Neuronal stem cell (in vitro differentiated cells): ENCODE measurements around the gene ARTN.

Source experiments
- DNase-seq: peaks from one replicate; pipeline ENCODE4 v3.0.0-alpha.2; 2013; ENCODE audit warnings: low spot score
- H2AFZ ChIP-seq: one replicate; pipeline ENCODE4 v1.6.1; 2013; ENCODE audit warnings: mild to moderate bottlenecking, low read length, inconsistent platforms
- H2AK5ac ChIP-seq: 2 replicates; pipeline ENCODE4 v1.6.1; 2013; ENCODE audit warnings: low read depth, mild to moderate bottlenecking, inconsistent platforms, low read length, moderate library complexity, mixed read lengths
- H2BK120ac ChIP-seq: 2 replicates; pipeline ENCODE4 v1.6.1; 2013; ENCODE audit warnings: low read depth, mild to moderate bottlenecking, inconsistent platforms, low read length, moderate library complexity, mixed read lengths
- H2BK12ac ChIP-seq: one replicate; pipeline ENCODE4 v1.6.1; 2013; ENCODE audit warnings: low read length, inconsistent platforms
- H2BK15ac ChIP-seq: 2 replicates; pipeline ENCODE4 v1.6.1; 2013; ENCODE audit warnings: mild to moderate bottlenecking, low read length, inconsistent platforms, mixed read lengths
- H2BK5ac ChIP-seq: one replicate; pipeline ENCODE4 v1.6.1; 2013; ENCODE audit warnings: inconsistent platforms, mild to moderate bottlenecking, low read length, moderate library complexity
- H3K14ac ChIP-seq: one replicate; pipeline ENCODE4 v1.6.1; 2013; ENCODE audit warnings: low read length, inconsistent platforms
- H3K18ac ChIP-seq: 2 replicates; pipeline ENCODE4 v1.6.1; 2013; ENCODE audit warnings: low read length, inconsistent platforms
- H3K23ac ChIP-seq: 2 replicates; pipeline ENCODE4 v1.6.1; 2013; ENCODE audit warnings: low read depth, mild to moderate bottlenecking, mixed read lengths, low read length, inconsistent platforms; ENCODE audit not compliant: poor library complexity
- H3K27ac ChIP-seq: replicated peaks from 3 replicates; pipeline ENCODE4 v1.5.1; 2013; ENCODE audit warnings: low read length, inconsistent platforms
- H3K27me3 ChIP-seq, 3 experiments: 2 replicates each; pipeline ENCODE4 v1.6.1; 2013; ENCODE audit warnings: low read length in 3 of 3, mild to moderate bottlenecking in 2 of 3, inconsistent platforms in 1 of 3, low read depth in 1 of 3, mixed read lengths in 1 of 3, moderate library complexity in 1 of 3; ENCODE audit not compliant: control insufficient read depth in 3 of 3, insufficient read depth in 3 of 3
- H3K36me3 ChIP-seq, 2 donors: replicated peaks in 1 of 2; 2 replicates each; pipeline ENCODE4 v1.6.1; 2013; ENCODE audit warnings: low read length in 2 of 2; ENCODE audit not compliant: control insufficient read depth in 2 of 2, insufficient read depth in 2 of 2
- H3K4ac ChIP-seq: 2 replicates; pipeline ENCODE4 v1.6.1; 2013; ENCODE audit warnings: inconsistent platforms, mild to moderate bottlenecking, low read length, moderate library complexity
- H3K4me1 ChIP-seq, 2 donors: 1 replicate in 1 of 2; 2 replicates in 1 of 2; pipeline ENCODE4 v1.6.1; 2013; ENCODE audit warnings: low read length in 2 of 2, low read depth in 1 of 2; ENCODE audit not compliant: control insufficient read depth in 2 of 2, insufficient read depth in 1 of 2
- H3K4me2 ChIP-seq: one replicate; pipeline ENCODE4 v1.6.1; 2013; ENCODE audit warnings: mild to moderate bottlenecking, low read length, inconsistent platforms; ENCODE audit not compliant: insufficient read depth, poor library complexity, severe bottlenecking
- H3K4me3 ChIP-seq, 2 donors: 2 replicates each; pipeline ENCODE4 v1.5.1; 2013; ENCODE audit warnings: low read length in 2 of 2, mild to moderate bottlenecking in 2 of 2, inconsistent platforms in 1 of 2, moderate library complexity in 1 of 2
- H3K79me1 ChIP-seq: one replicate; pipeline ENCODE4 v1.6.1; 2013; ENCODE audit warnings: low read depth, mild to moderate bottlenecking, inconsistent platforms, low read length, moderate library complexity
- H3K9ac ChIP-seq: one replicate; pipeline ENCODE4 v1.6.1; 2013; ENCODE audit warnings: mild to moderate bottlenecking, low read depth, low read length, inconsistent platforms; ENCODE audit not compliant: poor library complexity
- H3K9me3 ChIP-seq, 2 donors: replicated peaks in 1 of 2; 2 replicates each; pipeline versions ENCODE3 to v1.6.1; 2013; ENCODE audit warnings: low read length in 2 of 2, mild to moderate bottlenecking in 2 of 2, inconsistent platforms in 1 of 2, low read depth in 1 of 2, mixed read lengths in 1 of 2, moderate library complexity in 1 of 2; ENCODE audit not compliant: control insufficient read depth in 2 of 2, insufficient read depth in 1 of 2
- H4K8ac ChIP-seq: one replicate; pipeline ENCODE4 v1.6.1; 2013; ENCODE audit warnings: low read depth, mild to moderate bottlenecking, inconsistent platforms, low read length, moderate library complexity
- H4K91ac ChIP-seq: one replicate; pipeline ENCODE4 v1.6.1; 2013; ENCODE audit warnings: low read length, low read depth, mild to moderate bottlenecking, inconsistent platforms; ENCODE audit not compliant: poor library complexity
- WGBS, 2 donors: extraction: QIAGEN DNeasy Blood & Tissue Kit; methylation state at CpG; one replicate each; pipeline ENCODE4 v1.1.7; 2013; ENCODE audit warnings: missing lambda C conversion rate in 2 of 2, mixed read lengths in 1 of 2; ENCODE audit not compliant: insufficient read length in 2 of 2, insufficient replicate concordance in 1 of 2; ENCODE audit errors: extremely low coverage in 2 of 2; 5-methylcytosine and 5-hydroxymethylcytosine counted together

Gene ARTN

DNA sequence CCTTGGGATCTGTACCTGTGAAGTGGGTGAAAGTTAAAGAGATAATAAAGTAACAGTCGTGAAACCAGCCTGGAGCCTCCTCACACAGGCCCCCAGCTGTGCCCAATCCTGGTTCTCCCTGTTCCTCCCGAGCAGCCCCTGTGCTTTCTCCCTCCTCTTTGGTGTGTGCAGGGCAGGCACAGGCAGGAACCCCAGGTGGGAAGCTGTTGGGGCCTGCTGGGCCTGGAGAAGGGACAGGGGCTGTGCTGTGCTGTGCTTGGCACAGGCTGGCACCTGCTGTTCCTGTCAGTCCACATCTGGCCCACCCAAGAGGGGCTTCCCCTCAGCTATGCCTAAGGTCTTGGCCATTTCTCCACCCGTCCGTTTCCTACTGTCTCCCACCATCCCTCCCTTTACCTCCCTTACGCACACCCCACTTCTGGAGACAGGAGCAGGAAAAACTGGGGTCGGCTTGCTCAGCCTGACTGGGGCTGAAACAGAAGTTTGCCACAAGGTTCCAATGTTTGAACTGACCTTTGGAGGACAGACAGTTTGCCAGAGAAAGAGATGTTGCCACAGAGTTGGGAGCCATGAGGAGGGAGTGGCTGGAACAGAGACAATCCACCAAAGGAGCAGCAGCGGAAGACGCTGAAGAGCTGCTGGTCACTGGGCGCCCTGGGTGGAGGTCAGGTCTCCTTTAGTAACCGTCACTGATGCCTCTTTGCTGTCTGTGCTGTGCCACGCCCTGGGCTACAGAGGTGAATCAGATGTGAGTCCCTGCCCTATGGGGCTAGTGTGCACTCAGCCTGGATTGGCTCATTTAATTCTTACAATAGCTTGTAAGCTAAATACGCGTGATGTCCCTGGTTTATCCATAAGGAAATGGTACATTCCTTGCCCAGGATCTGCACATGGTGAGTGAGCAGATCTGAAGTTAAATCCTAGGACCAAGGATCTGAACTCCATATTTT, 18.8 kb upstream of the ARTN start:
- no peak overlapping the region for H2BK15ac ChIP-seq
- no peak overlapping the region for H4K8ac ChIP-seq
- no peak overlapping the region for H3K23ac ChIP-seq
- H3K36me3 ChIP-seq, result peaks cover 2 to 10% of the 10 kb centered on the region in 2 donors
- H3K27me3 ChIP-seq, result no peaks in the 10 kb centered on the region
- H3K4ac ChIP-seq, result no peak overlapping the region
- H2BK12ac ChIP-seq, result peak overlapping the region; percentile 34
- no peak overlapping the region for H3K27ac ChIP-seq
- no peak overlapping the region for H4K91ac ChIP-seq
- H3K9me3 ChIP-seq, result no peaks in the 10 kb centered on the region
- no peak overlapping the region for H2BK120ac ChIP-seq
- peaks cover 0 to 15% of the 10 kb centered on the region in 2 donors for H3K4me1 ChIP-seq
- H3K14ac ChIP-seq, result peak overlapping the region; percentile 27
- H3K9ac ChIP-seq, result peak overlapping the region; percentile 63
- no peak for DNase-seq
- H2BK5ac ChIP-seq, result peak overlapping the region; percentile 3
- no peak overlapping the region for H3K4me2 ChIP-seq
- H3K18ac ChIP-seq, result peak overlapping the region; percentile 11
- no peak overlapping the region for H2AFZ ChIP-seq
- no peaks in the 10 kb centered on the region for H3K79me1 ChIP-seq
- H3K4me3 ChIP-seq, result no peak overlapping the region
- H2AK5ac ChIP-seq, result no peak overlapping the region
- 100% methylated on average over 1 of the region's 13 CpGs; no CpG with 5 or more reads in 1 of the 2 donors for WGBS, 2 donors

DNA sequence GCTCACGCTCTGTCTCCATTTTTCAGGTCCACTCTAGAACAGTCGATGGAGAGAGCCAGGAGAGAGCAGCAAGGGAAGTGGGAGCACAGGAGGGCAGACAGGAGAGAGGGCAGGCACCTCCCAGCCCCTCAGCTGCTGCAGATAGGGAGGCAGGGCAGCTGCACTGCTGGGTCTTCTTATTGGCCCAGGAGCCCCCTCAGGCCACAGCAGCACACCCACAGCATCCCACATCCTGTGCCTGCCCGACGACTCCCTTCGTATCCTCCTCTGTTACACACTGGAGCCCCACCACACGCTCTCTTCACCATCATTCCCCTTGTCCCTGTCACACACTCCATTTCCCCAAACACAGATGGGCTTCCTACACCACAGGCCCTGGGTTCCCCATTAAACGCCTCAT, 13.7 kb upstream of the ARTN start:
- Histone ChIP-seq H3K27me3 (no peaks in the 10 kb centered on the region), H3K18ac (no peak overlapping the region), H3K36me3 (peaks cover 0 to 12% of the 10 kb centered on the region in 2 donors), H3K4me1 (no peaks in the 10 kb centered on the region), H3K27ac (no peak overlapping the region), H3K23ac (no peak overlapping the region), H2AFZ (no peak overlapping the region), H2BK120ac (no peak overlapping the region), H3K4me2 (no peak overlapping the region), H4K8ac (no peak overlapping the region), H3K4me3 (no peak overlapping the region), H2BK15ac (no peak overlapping the region), H2BK12ac (no peak overlapping the region), H2AK5ac (no peak overlapping the region), H3K14ac (peak overlapping the region; percentile 71), H3K4ac (no peak overlapping the region), H3K79me1 (no peaks in the 10 kb centered on the region), H3K9ac (no peak overlapping the region), H3K9me3 (no peaks in the 10 kb centered on the region), H4K91ac (no peak overlapping the region), H2BK5ac (peak overlapping the region; percentile 66)
- no CpG with 5 or more reads among the region's 7 CpGs for WGBS, 2 donors
- no peak for DNase-seq

- DNase-seq, result no peak
- no peaks in the 10 kb centered on the region for H3K4me1 ChIP-seq
- no peak overlapping the region for H2AK5ac ChIP-seq
- no peak overlapping the region for H2BK15ac ChIP-seq
- H3K14ac ChIP-seq, result no peak overlapping the region
- WGBS, 2 donors, result no CpG with 5 or more reads among the region's 6 CpGs
- no peak overlapping the region for H4K8ac ChIP-seq
- no peak overlapping the region for H3K27ac ChIP-seq
- no peak overlapping the region for H2AFZ ChIP-seq
- H3K18ac ChIP-seq, result no peak overlapping the region
- H2BK12ac ChIP-seq, result no peak overlapping the region
- no peaks in the 10 kb centered on the region for H3K79me1 ChIP-seq
- H3K4me2 ChIP-seq, result no peak overlapping the region
- no peaks in the 10 kb centered on the region for H3K9me3 ChIP-seq
- H3K4me3 ChIP-seq, result no peak overlapping the region
- no peak overlapping the region for H2BK5ac ChIP-seq
- peaks cover 2 to 22% of the 10 kb centered on the region in 2 donors for H3K36me3 ChIP-seq
- no peak overlapping the region for H4K91ac ChIP-seq
- peak overlapping the region; percentile 32 for H3K9ac ChIP-seq
- no peak overlapping the region for H3K4ac ChIP-seq
- H3K27me3 ChIP-seq, result no peaks in the 10 kb centered on the region
- peak overlapping the region; percentile 23 for H3K23ac ChIP-seq
- H2BK120ac ChIP-seq, result no peak overlapping the region
These were observed 12.6 kb upstream of the ARTN start for GRCh38 chr1:43921022-43921421.

- no peak overlapping the region for H3K4ac ChIP-seq
- no peak for DNase-seq
- no peak overlapping the region for H3K9ac ChIP-seq
- no peak overlapping the region for H3K4me3 ChIP-seq
- no peaks in the 10 kb centered on the region for H3K27me3 ChIP-seq
- no peaks in the 10 kb centered on the region for H3K4me1 ChIP-seq
- H2AK5ac ChIP-seq, result no peak overlapping the region
- H3K18ac ChIP-seq, result no peak overlapping the region
- H3K79me1 ChIP-seq, result no peaks in the 10 kb centered on the region
- no peak overlapping the region for H2BK15ac ChIP-seq
- no peak overlapping the region for H2AFZ ChIP-seq
- H4K8ac ChIP-seq, result no peak overlapping the region
- H2BK12ac ChIP-seq, result no peak overlapping the region
- H3K36me3 ChIP-seq, result peaks cover 2 to 27% of the 10 kb centered on the region in 2 donors
- H3K23ac ChIP-seq, result no peak overlapping the region
- no peaks in the 10 kb centered on the region for H3K9me3 ChIP-seq
- no peak overlapping the region for H3K4me2 ChIP-seq
- WGBS, 2 donors, result no CpG with 5 or more reads among the region's 4 CpGs
- no peak overlapping the region for H3K14ac ChIP-seq
- H2BK120ac ChIP-seq, result no peak overlapping the region
- H2BK5ac ChIP-seq, result no peak overlapping the region
- H4K91ac ChIP-seq, result no peak overlapping the region
- H3K27ac ChIP-seq, result no peak overlapping the region
These were observed 9.1 kb upstream of the ARTN start for GRCh38 chr1:43924516-43924915.
